ENCODE measurements around the gene TMCC1.

- TF ChIP-seq, protein P1, sequence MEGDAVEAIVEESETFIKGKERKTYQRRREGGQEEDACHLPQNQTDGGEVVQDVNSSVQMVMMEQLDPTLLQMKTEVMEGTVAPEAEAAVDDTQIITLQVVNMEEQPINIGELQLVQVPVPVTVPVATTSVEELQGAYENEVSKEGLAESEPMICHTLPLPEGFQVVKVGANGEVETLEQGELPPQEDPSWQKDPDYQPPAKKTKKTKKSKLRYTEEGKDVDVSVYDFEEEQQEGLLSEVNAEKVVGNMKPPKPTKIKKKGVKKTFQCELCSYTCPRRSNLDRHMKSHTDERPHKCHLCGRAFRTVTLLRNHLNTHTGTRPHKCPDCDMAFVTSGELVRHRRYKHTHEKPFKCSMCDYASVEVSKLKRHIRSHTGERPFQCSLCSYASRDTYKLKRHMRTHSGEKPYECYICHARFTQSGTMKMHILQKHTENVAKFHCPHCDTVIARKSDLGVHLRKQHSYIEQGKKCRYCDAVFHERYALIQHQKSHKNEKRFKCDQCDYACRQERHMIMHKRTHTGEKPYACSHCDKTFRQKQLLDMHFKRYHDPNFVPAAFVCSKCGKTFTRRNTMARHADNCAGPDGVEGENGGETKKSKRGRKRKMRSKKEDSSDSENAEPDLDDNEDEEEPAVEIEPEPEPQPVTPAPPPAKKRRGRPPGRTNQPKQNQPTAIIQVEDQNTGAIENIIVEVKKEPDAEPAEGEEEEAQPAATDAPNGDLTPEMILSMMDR (IDR thresholded peaks at IDR 0.05; ENCODE audit: low read depth, low read length, missing input control) = no peak
- TF ChIP-seq SP1 (IDR thresholded peaks at IDR 0.05) = peak; percentile 19
- no peak for TF ChIP-seq FOXA1 (IDR thresholded peaks at IDR 0.05)
- no peak for TF ChIP-seq JUND (IDR thresholded peaks at IDR 0.05)
- TF ChIP-seq YY1 (IDR thresholded peaks at IDR 0.05) = no peak
- TF ChIP-seq, protein P2, sequence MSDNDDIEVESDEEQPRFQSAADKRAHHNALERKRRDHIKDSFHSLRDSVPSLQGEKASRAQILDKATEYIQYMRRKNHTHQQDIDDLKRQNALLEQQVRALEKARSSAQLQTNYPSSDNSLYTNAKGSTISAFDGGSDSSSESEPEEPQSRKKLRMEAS (IDR thresholded peaks at IDR 0.05) = no peak
- peak; percentile 18 for TF ChIP-seq NR2F2 (IDR thresholded peaks at IDR 0.05)
- TF ChIP-seq TAF1 (conservative IDR thresholded peaks at IDR 0.05) = no peak
- TF ChIP-seq RAD21 (IDR thresholded peaks at IDR 0.05) = peak in 1 of 2 donors; percentile 46
- peak; percentile 75 to 91 for TF ChIP-seq GABPA (IDR thresholded peaks at IDR 0.05 in 1 of 2, conservative IDR thresholded peaks at IDR 0.05 in 1 of 2)
These were observed 266.7 kb downstream of the TMCC1 start for GRCh38 chr3:129626744-129627349.

All from liver (tissue), 3 donors.